Ishikawa (cell line): Measurements from ENCODE around the gene FCGR2B.

Source experiments
- EP300 ChIP-seq: IDR thresholded peaks from 2 replicates; pipeline ENCODE4 v1.6.1; 2012; ENCODE audit warnings: borderline replicate concordance
- FOXM1 ChIP-seq: IDR thresholded peaks from 2 replicates; pipeline ENCODE4 v1.6.1; 2012; ENCODE audit warnings: low read depth, borderline replicate concordance
- MAX ChIP-seq: IDR thresholded peaks from 2 replicates; pipeline ENCODE4 v1.6.1; 2012
- NFIC ChIP-seq: IDR thresholded peaks from 2 replicates; pipeline ENCODE4 v1.6.1; 2012
- REST ChIP-seq: IDR thresholded peaks from 2 replicates; pipeline ENCODE4 v1.6.1; 2012; ENCODE audit warnings: low read depth, mild to moderate bottlenecking

GRCh38 chr1:161721738-161722343 lies 58.9 kb downstream of the FCGR2B start:
- TF ChIP-seq EP300 (no peak), NFIC (no peak), FOXM1 (no peak), REST (no peak), MAX (no peak)
